Measurements from ENCODE around the gene PRX. TPM values are rescaled to one million over a fixed set of nuclear protein-coding genes. Genes with fewer than 3 reads are reported as not detected.

PRX gene
- total RNA-seq, 4 donors from 2014 or later = 454 to 667 (median 548) TPM

GRCh38 chr19:40380199-40381037 is 32.8 kb downstream of the PRX start:
- H3K4me3 ChIP-seq = no peak overlapping the region
- H3K4me1 ChIP-seq = peaks cover 0 to 4% (median 0%) of the 10 kb centered on the region in 4 donors
- 86 to 87% methylated on average over 35 to 36 of the region's 37 CpGs for WGBS, 2 donors
- no peaks in the 10 kb centered on the region for H3K27me3 ChIP-seq
- no peak overlapping the region for H3K27ac ChIP-seq
- H3K36me3 ChIP-seq = peaks cover 0 to 60% (median 0%) of the 10 kb centered on the region in 3 donors
- H3K9me3 ChIP-seq = no peaks in the 10 kb centered on the region
- no peak for TF ChIP-seq POLR2A (IDR thresholded peaks at IDR 0.05)
- TF ChIP-seq CTCF (IDR thresholded peaks at IDR 0.05) = no peak
- no peak for TF ChIP-seq EP300 (IDR thresholded peaks at IDR 0.05)
- DNase-seq (ENCODE audit: low spot score in 2 of 2) = no peak

- Histone ChIP-seq H3K27ac (no peak overlapping the region), H3K27me3 (no peaks in the 10 kb centered on the region), H3K9me3 (no peaks in the 10 kb centered on the region), H3K36me3 (peaks cover 0 to 68% (median 0%) of the 10 kb centered on the region in 3 donors), H3K4me1 (peaks cover 0 to 4% (median 0%) of the 10 kb centered on the region in 4 donors), H3K4me3 (no peak overlapping the region)
- DNase-seq (ENCODE audit: low spot score in 2 of 2) = no peak
- WGBS, 2 donors = 80 to 81% methylated on average over 11 of the region's 11 CpGs
- TF ChIP-seq EP300 (IDR thresholded peaks at IDR 0.05) (no peak), CTCF (IDR thresholded peaks at IDR 0.05) (no peak), POLR2A (IDR thresholded peaks at IDR 0.05) (no peak)
Observed at GRCh38 chr19:40379446-40380198, 33.6 kb downstream of the PRX start.

GRCh38 chr19:40378509-40378908 is 34.7 kb downstream of the PRX start:
- WGBS, 2 donors = 75 to 100% methylated on average over 1 to 2 of the region's 2 CpGs
- Histone ChIP-seq H3K27me3 (no peaks in the 10 kb centered on the region), H3K4me1 (peaks cover 0 to 4% (median 0%) of the 10 kb centered on the region in 4 donors), H3K9me3 (no peaks in the 10 kb centered on the region), H3K27ac (no peak overlapping the region), H3K4me3 (no peak overlapping the region), H3K36me3 (peaks cover 0 to 79% (median 0%) of the 10 kb centered on the region in 3 donors)
- no peak for TF ChIP-seq EP300 (IDR thresholded peaks at IDR 0.05)
- no peak for TF ChIP-seq CTCF (IDR thresholded peaks at IDR 0.05)
- no peak for TF ChIP-seq POLR2A (IDR thresholded peaks at IDR 0.05)
- DNase-seq (ENCODE audit: low spot score in 2 of 2) = no peak

- H3K4me3 ChIP-seq = no peak overlapping the region
- H3K36me3 ChIP-seq = peaks cover 0 to 85% (median 4%) of the 10 kb centered on the region in 3 donors
- 87 to 92% methylated on average over 23 to 24 of the region's 25 CpGs for whole genome bisulfite sequencing, 2 donors
- H3K27me3 ChIP-seq = no peaks in the 10 kb centered on the region
- H3K27ac ChIP-seq = no peak overlapping the region
- H3K4me1 ChIP-seq = peaks cover 0 to 4% (median 0%) of the 10 kb centered on the region in 4 donors
- H3K9me3 ChIP-seq = no peaks in the 10 kb centered on the region
- no peak for DNase-seq (ENCODE audit: low spot score in 2 of 2)
- TF ChIP-seq CTCF (IDR thresholded peaks at IDR 0.05) (no peak), EP300 (IDR thresholded peaks at IDR 0.05) (no peak), POLR2A (IDR thresholded peaks at IDR 0.05) (no peak)
Observed at GRCh38 chr19:40377876-40378385, 35.2 kb downstream of the PRX start.
